H4 (cell line): Measurements from ENCODE around the gene SNCAIP. TPM values are rescaled to one million over a fixed set of nuclear protein-coding genes. Genes with fewer than 3 reads are reported as not detected.

Source experiments
- DNase-seq: peaks from one replicate; pipeline ENCODE4 v3.0.0-alpha.2; 2015; ENCODE audit warnings: low spot score
- total RNA-seq: library from RNA; depleted of rRNA; stranded (reverse); fragments of >200 nt; shearing (Covaris generic); gene quantifications from 2 replicates; pipeline ENCODE4 v1.2.3, GENCODE V29; 2014; rRNA removed

The SNCAIP gene
- total RNA-seq, 1 experiment from 2014 or later: 0.91 TPM

- DNase-seq: peak; percentile 82
These were observed 188.4 kb downstream of the SNCAIP start for GRCh38 chr5:122500245-122501088.

DNA sequence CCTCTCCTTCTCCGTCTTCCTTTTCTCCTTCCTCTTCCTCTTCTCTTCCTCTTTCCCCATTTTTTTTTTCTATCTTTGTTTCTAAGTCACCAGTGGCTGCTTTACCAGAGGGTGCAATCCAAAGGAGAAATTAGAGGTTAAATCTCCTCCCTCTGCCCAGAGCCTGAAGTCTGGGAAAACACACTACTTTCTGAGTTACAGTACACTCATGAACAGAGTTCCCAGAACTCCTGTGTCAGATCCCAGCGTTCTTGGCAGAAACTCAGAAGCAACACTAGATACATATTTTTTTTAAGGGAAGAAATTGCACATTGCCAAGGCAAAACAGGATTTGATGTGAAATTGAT is 189.0 kb downstream of the SNCAIP start:
- no peak for DNase-seq

DNA sequence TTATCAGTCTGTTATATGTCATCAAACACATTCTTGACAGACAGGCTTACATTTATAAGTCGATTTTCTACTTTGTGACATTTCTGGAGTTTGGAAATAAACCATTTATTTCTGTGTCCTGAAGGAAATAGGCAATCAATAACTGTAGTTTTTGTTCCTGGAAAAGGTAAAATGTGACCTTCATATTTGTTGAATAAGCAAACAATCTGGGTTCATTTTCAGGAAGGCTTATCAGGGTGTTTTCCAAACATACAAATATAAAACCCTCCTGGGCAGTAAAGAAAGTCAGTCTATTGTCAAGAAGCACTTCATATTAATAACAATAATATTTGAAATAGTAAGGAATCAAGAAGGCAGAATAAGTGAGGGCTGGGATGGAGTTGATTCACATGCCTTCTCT is 195.0 kb downstream of the SNCAIP start:
- no peak for DNase-seq

- DNase-seq: no peak
These were observed 195.5 kb downstream of the SNCAIP start for GRCh38 chr5:122507581-122507980.

DNA sequence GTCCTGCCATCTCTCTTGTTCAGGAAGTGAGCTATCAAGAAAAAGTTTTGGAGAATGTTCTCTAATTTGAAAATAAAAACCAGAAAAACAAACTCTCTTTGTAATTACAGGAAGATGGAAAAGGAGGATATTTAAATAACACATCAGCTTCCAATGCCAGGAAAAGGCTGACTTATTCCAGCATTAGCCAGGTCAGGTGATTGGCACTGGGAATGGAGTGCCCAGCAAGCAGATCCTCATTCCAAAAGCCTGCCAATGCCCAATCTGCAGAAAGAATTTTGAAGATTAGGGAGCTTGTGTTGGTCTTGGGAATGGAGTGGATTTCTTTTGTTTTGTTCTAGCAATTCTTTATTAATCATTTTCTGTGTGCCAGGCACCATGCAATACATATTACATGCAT is 196.6 kb downstream of the SNCAIP start:
- DNase-seq: no peak

Other genes with a start within 250 kb of the SNCAIP start
- gene LOX, start 234.0 kb upstream of the SNCAIP start, total RNA-seq: 16.3 and 19.2 TPM in 2 replicates
- 0.06 and 0.94 TPM in 2 replicates for gene ZNF474, start 182.7 kb upstream of the SNCAIP start, total RNA-seq